UCSD-AML1 (cell line): ENCODE measurements around the gene WNT6.

Experiments used
- DNase-seq: peaks from one replicate; lab custom pipeline; 2025; ENCODE audit not compliant: unreplicated experiment; lab: John Stamatoyannopoulos, UW

The WNT6 gene

GRCh38 chr2:218890369-218890768 is 30.8 kb downstream of the WNT6 start:
- no peak for DNase-seq

GRCh38 chr2:218891275-218892135 is 31.9 kb downstream of the WNT6 start:
- DNase-seq, result no peak

GRCh38 chr2:218892693-218893348 is 33.2 kb downstream of the WNT6 start:
- DNase-seq, result peak; percentile 83

GRCh38 chr2:218893349-218894150 is 33.9 kb downstream of the WNT6 start:
- DNase-seq, result no peak

- no peak for DNase-seq
Measured at GRCh38 chr2:218894151-218894879, 34.7 kb downstream of the WNT6 start.

GRCh38 chr2:218894880-218895157 is 35.2 kb downstream of the WNT6 start:
- no peak for DNase-seq

- DNase-seq, result no peak
Measured at GRCh38 chr2:218895326-218895725, 35.7 kb downstream of the WNT6 start.

GRCh38 chr2:218895759-218896500 is 36.3 kb downstream of the WNT6 start:
- DNase-seq, result no peak

- DNase-seq, result peak; percentile 71
Measured at GRCh38 chr2:218896501-218897393, 37.1 kb downstream of the WNT6 start.

- no peak for DNase-seq
Measured at GRCh38 chr2:218897394-218898108, 37.9 kb downstream of the WNT6 start.

- peak; percentile 74 for DNase-seq
Measured at GRCh38 chr2:218898109-218898878, 38.7 kb downstream of the WNT6 start.

- DNase-seq, result no peak
Measured at GRCh38 chr2:218899147-218899546, 39.5 kb downstream of the WNT6 start.

GRCh38 chr2:218902427-218902826 is 42.8 kb downstream of the WNT6 start:
- no peak for DNase-seq

GRCh38 chr2:218904176-218904575 is 44.6 kb downstream of the WNT6 start:
- DNase-seq, result no peak

GRCh38 chr2:218908721-218909619 is 49.4 kb downstream of the WNT6 start:
- no peak for DNase-seq

- no peak for DNase-seq
Measured at GRCh38 chr2:218910741-218911140, 51.1 kb downstream of the WNT6 start.

- no peak for DNase-seq
Measured at GRCh38 chr2:218920504-218920903, 60.9 kb downstream of the WNT6 start.
